ENCODE measurements around the gene CSNK1A1. TPM values are rescaled to one million over a fixed set of nuclear protein-coding genes. Genes with fewer than 3 reads are reported as not detected.

The CSNK1A1 gene
- total RNA-seq, 4 donors from 2014 or later, result 159 to 260 (median 184) TPM

DNA sequence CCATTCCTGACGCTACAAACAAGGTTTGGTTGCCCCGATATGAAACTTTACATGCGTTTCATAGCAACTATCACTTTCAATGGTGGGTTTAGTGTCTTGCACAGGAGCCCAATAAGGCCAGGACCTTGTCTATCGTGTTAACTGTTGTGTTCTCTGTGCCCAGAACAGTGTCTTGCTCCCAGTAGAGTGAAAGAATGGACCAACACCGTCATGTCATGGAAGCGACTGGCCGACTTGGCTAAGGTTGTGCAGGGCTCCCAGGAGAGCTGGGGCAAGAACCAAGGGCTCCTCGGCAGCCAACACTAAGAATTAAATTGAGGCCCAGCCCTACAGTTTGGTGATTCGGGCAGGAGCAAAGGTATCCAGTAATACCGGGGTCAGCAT is 29.6 kb upstream of the CSNK1A1 start:
- 32 to 75% methylated on average over 3 to 10 of the region's 10 CpGs for WGBS, 2 donors (ENCODE audit: low coverage in 1 of 2)
- no peaks in the 10 kb centered on the region for H3K27me3 ChIP-seq
- intact Hi-C loops (cut with DNase I; ENCODE audit: low total_unique reads), result no loop called here
- peaks cover 24 to 43% (median 36%) of the 10 kb centered on the region in 4 donors for H3K4me1 ChIP-seq
- H3K36me3 ChIP-seq, result no peaks in the 10 kb centered on the region
- H3K9me3 ChIP-seq, result no peaks in the 10 kb centered on the region
- peak overlapping the region; percentile 89 to 94 (median 93) for H3K27ac ChIP-seq
- in situ Hi-C loops (cut with MboI; ENCODE audit: low pct_ligation_motif_present in 1 of 4, low pct_unique_long_range_greater_than_20kb in 1 of 4, low sequenced_read_pairs in 3 of 4), result no loop called here
- no peak for DNase-seq
- peak overlapping the region; percentile 42 to 73 (median 62) for H3K4me3 ChIP-seq
- TF ChIP-seq POLR2A (IDR thresholded peaks at IDR 0.05) (no peak), POLR2AphosphoS5 (IDR thresholded peaks at IDR 0.05) (no peak), EP300 (IDR thresholded peaks at IDR 0.05; ENCODE audit: low read depth) (no peak)
- TF ChIP-seq, protein P1, sequence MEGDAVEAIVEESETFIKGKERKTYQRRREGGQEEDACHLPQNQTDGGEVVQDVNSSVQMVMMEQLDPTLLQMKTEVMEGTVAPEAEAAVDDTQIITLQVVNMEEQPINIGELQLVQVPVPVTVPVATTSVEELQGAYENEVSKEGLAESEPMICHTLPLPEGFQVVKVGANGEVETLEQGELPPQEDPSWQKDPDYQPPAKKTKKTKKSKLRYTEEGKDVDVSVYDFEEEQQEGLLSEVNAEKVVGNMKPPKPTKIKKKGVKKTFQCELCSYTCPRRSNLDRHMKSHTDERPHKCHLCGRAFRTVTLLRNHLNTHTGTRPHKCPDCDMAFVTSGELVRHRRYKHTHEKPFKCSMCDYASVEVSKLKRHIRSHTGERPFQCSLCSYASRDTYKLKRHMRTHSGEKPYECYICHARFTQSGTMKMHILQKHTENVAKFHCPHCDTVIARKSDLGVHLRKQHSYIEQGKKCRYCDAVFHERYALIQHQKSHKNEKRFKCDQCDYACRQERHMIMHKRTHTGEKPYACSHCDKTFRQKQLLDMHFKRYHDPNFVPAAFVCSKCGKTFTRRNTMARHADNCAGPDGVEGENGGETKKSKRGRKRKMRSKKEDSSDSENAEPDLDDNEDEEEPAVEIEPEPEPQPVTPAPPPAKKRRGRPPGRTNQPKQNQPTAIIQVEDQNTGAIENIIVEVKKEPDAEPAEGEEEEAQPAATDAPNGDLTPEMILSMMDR (IDR thresholded peaks at IDR 0.05), result no peak

DNA sequence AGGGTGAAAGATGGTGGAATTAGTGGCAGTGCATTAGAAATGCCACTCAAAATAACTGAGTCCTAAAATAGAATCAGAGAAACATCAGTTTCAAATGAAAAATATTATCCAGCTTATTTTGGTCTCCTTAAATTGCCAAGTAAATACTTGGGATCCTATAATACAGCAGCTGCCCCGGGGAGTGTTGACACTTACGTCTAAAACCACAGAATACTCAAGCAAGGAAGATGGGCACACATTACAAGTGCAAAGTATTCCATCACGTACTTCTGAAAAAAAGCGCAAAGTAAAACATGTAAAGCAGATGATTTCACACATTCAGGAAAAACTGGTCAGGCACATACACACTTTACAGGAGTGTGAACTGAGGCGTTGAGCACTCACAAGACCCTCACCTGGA is 27.7 kb upstream of the CSNK1A1 start:
- 69 to 86% methylated on average over 4 to 5 of the region's 5 CpGs for WGBS, 2 donors (ENCODE audit: low coverage in 1 of 2)
- TF ChIP-seq POLR2A (IDR thresholded peaks at IDR 0.05), result no peak
- TF ChIP-seq POLR2AphosphoS5 (IDR thresholded peaks at IDR 0.05), result no peak
- Histone ChIP-seq H3K4me1 (peaks cover 24 to 40% (median 30%) of the 10 kb centered on the region in 4 donors), H3K27ac (no peak overlapping the region), H3K9me3 (no peaks in the 10 kb centered on the region), H3K36me3 (no peaks in the 10 kb centered on the region), H3K4me3 (no peak overlapping the region), H3K27me3 (no peaks in the 10 kb centered on the region)
- no peak for DNase-seq
- in situ Hi-C loops (cut with MboI; ENCODE audit: low pct_ligation_motif_present in 1 of 4, low pct_unique_long_range_greater_than_20kb in 1 of 4, low sequenced_read_pairs in 3 of 4), result no loop called here
- intact Hi-C loops (cut with DNase I; ENCODE audit: low total_unique reads), result no loop called here

DNA sequence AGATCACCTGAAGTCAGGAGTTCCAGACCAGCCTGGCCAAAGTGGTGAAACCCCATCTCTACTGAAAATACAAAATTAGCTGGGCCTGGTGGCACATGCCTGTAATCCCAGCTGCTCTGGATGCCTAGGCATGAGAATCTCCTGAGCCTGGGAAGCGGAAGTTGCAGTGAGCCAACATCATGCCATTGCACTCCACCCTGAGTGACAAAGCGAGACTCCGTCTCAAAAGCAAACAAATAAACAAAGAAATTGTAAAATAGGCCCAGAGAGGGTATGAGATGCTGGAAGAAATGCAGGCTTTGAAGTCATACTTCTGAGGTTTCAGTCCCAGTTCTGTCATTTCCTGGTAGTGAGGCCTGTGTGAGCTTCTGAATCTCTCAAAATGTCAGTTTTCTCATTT is 24.8 kb upstream of the CSNK1A1 start:
- TF ChIP-seq POLR2AphosphoS5 (IDR thresholded peaks at IDR 0.05) (no peak), POLR2A (IDR thresholded peaks at IDR 0.05) (no peak), EP300 (IDR thresholded peaks at IDR 0.05; ENCODE audit: low read depth) (no peak)
- TF ChIP-seq, protein P1 (IDR thresholded peaks at IDR 0.05), result no peak
- DNase-seq, result no peak
- intact Hi-C loops (cut with DNase I; ENCODE audit: low total_unique reads), result no loop called here
- in situ Hi-C loops (cut with MboI; ENCODE audit: low pct_ligation_motif_present in 1 of 4, low pct_unique_long_range_greater_than_20kb in 1 of 4, low sequenced_read_pairs in 3 of 4), result no loop called here
- Histone ChIP-seq H3K4me3 (no peak overlapping the region), H3K27ac (no peak overlapping the region), H3K4me1 (peaks cover 4 to 32% (median 10%) of the 10 kb centered on the region in 4 donors), H3K27me3 (no peaks in the 10 kb centered on the region), H3K36me3 (no peaks in the 10 kb centered on the region), H3K9me3 (no peaks in the 10 kb centered on the region)
- WGBS, 2 donors (ENCODE audit: low coverage in 1 of 2), result 71 to 73% methylated on average over 2 to 3 of the region's 3 CpGs

DNA sequence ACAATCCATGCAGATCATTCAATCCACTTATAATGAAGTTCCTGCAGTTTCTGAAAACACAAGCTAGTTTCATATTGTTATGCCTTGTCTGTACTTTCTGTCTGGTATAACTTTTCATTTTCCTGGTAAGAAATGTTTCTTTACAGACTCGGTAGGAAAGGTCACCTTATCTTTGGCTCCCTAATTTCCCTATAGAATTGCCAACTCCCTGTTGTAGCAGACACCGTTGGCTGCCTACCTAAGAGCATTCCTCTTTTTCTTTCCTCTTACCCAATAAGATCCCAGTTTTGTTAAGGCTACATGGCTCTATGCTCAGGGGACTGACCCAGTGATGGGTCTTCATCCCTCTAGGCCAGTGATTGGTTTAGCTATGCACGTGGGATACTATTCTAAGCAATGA is 23.9 kb upstream of the CSNK1A1 start:
- H3K27ac ChIP-seq, result no peak overlapping the region
- no peaks in the 10 kb centered on the region for H3K36me3 ChIP-seq
- H3K4me3 ChIP-seq, result no peak overlapping the region
- WGBS, 2 donors (ENCODE audit: low coverage in 1 of 2), result 53 to 58% methylated on average over 2 to 3 of the region's 3 CpGs
- H3K4me1 ChIP-seq, result peaks cover 0 to 24% (median 6%) of the 10 kb centered on the region in 4 donors
- H3K9me3 ChIP-seq, result no peaks in the 10 kb centered on the region
- DNase-seq, result no peak
- H3K27me3 ChIP-seq, result no peaks in the 10 kb centered on the region
- no peak for TF ChIP-seq POLR2AphosphoS5 (IDR thresholded peaks at IDR 0.05)
- TF ChIP-seq EP300 (IDR thresholded peaks at IDR 0.05; ENCODE audit: low read depth), result no peak
- TF ChIP-seq, protein P1 (IDR thresholded peaks at IDR 0.05), result no peak
- no peak for TF ChIP-seq POLR2A (IDR thresholded peaks at IDR 0.05)
- intact Hi-C loops (cut with DNase I; ENCODE audit: low total_unique reads) (no loop called here), in situ Hi-C loops (cut with MboI; ENCODE audit: low pct_ligation_motif_present in 1 of 4, low pct_unique_long_range_greater_than_20kb in 1 of 4, low sequenced_read_pairs in 3 of 4) (no loop called here)
